GM08714 (cell line): ENCODE data around the gene SLC9A4.

Experiments
- H3K4me3 ChIP-seq: fragments of 200-500 bp; sonication (Bioruptor generic); 2 replicates; pipeline ENCODE4 v1.5.1; 2014; ENCODE audit warnings: mild to moderate bottlenecking, low read length, inconsistent platforms
- ZNF274 ChIP-seq: IDR thresholded peaks from 2 replicates; pipeline ENCODE4 v1.6.1; 2012; ENCODE audit warnings: mild to moderate bottlenecking, low read depth, low read length

The SLC9A4 gene

GRCh38 chr2:102502576-102502975 lies 29.6 kb downstream of the SLC9A4 start:
- no peak for TF ChIP-seq ZNF274
- no peak overlapping the region for H3K4me3 ChIP-seq

- no peak for TF ChIP-seq ZNF274
- no peak overlapping the region for H3K4me3 ChIP-seq
Measured at GRCh38 chr2:102504833-102505232, 31.8 kb downstream of the SLC9A4 start.

GRCh38 chr2:102505290-102505689 lies 32.3 kb downstream of the SLC9A4 start:
- no peak for TF ChIP-seq ZNF274

GRCh38 chr2:102506743-102507142 lies 33.7 kb downstream of the SLC9A4 start:
- no peak overlapping the region for H3K4me3 ChIP-seq

More at GRCh38 chr2:102505290-102505689, 32.3 kb downstream of the SLC9A4 start:
- H3K4me3 ChIP-seq, result no peak overlapping the region

GRCh38 chr2:102508863-102509262 lies 35.8 kb downstream of the SLC9A4 start:
- H3K4me3 ChIP-seq, result no peak overlapping the region
- TF ChIP-seq ZNF274, result no peak

More at GRCh38 chr2:102506743-102507142, 33.7 kb downstream of the SLC9A4 start:
- no peak for TF ChIP-seq ZNF274

GRCh38 chr2:102509749-102510148 lies 36.7 kb downstream of the SLC9A4 start:
- no peak overlapping the region for H3K4me3 ChIP-seq
- no peak for TF ChIP-seq ZNF274

GRCh38 chr2:102510791-102511575 lies 38.0 kb downstream of the SLC9A4 start:
- TF ChIP-seq ZNF274, result no peak
- H3K4me3 ChIP-seq, result no peak overlapping the region

- no peak for TF ChIP-seq ZNF274
- no peak overlapping the region for H3K4me3 ChIP-seq
Measured at GRCh38 chr2:102512161-102512560, 39.1 kb downstream of the SLC9A4 start.

- no peak overlapping the region for H3K4me3 ChIP-seq
- no peak for TF ChIP-seq ZNF274
Measured at GRCh38 chr2:102513355-102513939, 40.4 kb downstream of the SLC9A4 start.

GRCh38 chr2:102514061-102514785 lies 41.2 kb downstream of the SLC9A4 start:
- no peak overlapping the region for H3K4me3 ChIP-seq
- no peak for TF ChIP-seq ZNF274

GRCh38 chr2:102515851-102516250 lies 42.8 kb downstream of the SLC9A4 start:
- TF ChIP-seq ZNF274, result no peak
- H3K4me3 ChIP-seq, result no peak overlapping the region

- TF ChIP-seq ZNF274, result no peak
Measured at GRCh38 chr2:102518170-102518569, 45.1 kb downstream of the SLC9A4 start.

GRCh38 chr2:102520009-102520408 lies 47.0 kb downstream of the SLC9A4 start:
- TF ChIP-seq ZNF274, result no peak
- no peak overlapping the region for H3K4me3 ChIP-seq

More at GRCh38 chr2:102518170-102518569, 45.1 kb downstream of the SLC9A4 start:
- H3K4me3 ChIP-seq, result no peak overlapping the region

- no peak overlapping the region for H3K4me3 ChIP-seq
- TF ChIP-seq ZNF274, result no peak
Measured at GRCh38 chr2:102520801-102521200, 47.8 kb downstream of the SLC9A4 start.

- no peak for TF ChIP-seq ZNF274
Measured at GRCh38 chr2:102522162-102522561, 49.1 kb downstream of the SLC9A4 start.

More at GRCh38 chr2:102522162-102522561, 49.1 kb downstream of the SLC9A4 start:
- no peak overlapping the region for H3K4me3 ChIP-seq
